ENCODE measurements around the gene RAMACL. TPM values are rescaled to one million over a fixed set of nuclear protein-coding genes. Genes with fewer than 3 reads are reported as not detected.

Gene RAMACL
- total RNA-seq, 1 experiment from 2014 or later: 0.28 TPM

DNA sequence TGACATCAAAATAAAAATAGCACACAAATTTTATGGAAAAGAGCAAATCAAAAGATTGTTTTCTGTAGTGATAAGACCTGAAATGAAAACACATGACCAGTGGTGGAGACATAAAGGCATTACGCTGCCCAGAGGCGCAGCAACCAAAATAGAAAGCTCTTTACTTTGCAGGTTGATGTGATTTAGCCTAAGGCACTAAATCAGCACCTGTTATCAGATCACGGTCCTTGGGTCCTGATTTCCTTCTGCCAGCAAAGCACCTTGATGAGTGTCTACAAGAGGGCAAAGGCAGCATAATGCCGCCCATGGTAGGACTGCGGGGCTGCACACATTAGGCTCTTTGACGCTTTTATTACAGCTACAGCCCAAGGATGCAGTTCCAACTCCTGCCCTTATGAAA lies 19.3 kb upstream of the RAMACL start:
- Histone ChIP-seq H2AK5ac (ENCODE audit: insufficient read length, low read length) (no peak overlapping the region), H4K8ac (replicated peaks; ENCODE audit: insufficient read length, low read depth, low read length) (no peak overlapping the region), H2BK15ac (ENCODE audit: low read depth, low read length) (no peak overlapping the region), H2BK120ac (ENCODE audit: low read depth, low read length, poor library complexity, severe bottlenecking) (no peak overlapping the region), H2AFZ (ENCODE audit: low read length) (no peak overlapping the region), H3K9ac (ENCODE audit: extremely low read depth, insufficient read length, low read length) (no peak overlapping the region), H3K56ac (ENCODE audit: insufficient read length, low read depth, low read length) (no peak overlapping the region), H3K9me3 (ENCODE audit: control insufficient read depth, low read depth, low read length) (no peaks in the 10 kb centered on the region), H3K14ac (ENCODE audit: insufficient read depth, low read length) (no peak overlapping the region), H3T11ph (ENCODE audit: low read length) (no peak overlapping the region), H3K4me2 (ENCODE audit: insufficient read depth, insufficient read length, low read length) (no peak overlapping the region), H3K23ac (ENCODE audit: insufficient read length, low read depth, low read length) (no peak overlapping the region), H3K18ac (ENCODE audit: insufficient read length, low read depth, low read length) (no peak overlapping the region), H4K91ac (ENCODE audit: insufficient read length, low read depth, low read length) (no peak overlapping the region), H3K27me3 (ENCODE audit: insufficient read depth, low read length) (no peaks in the 10 kb centered on the region), H3K79me1 (ENCODE audit: insufficient read depth, low read depth, low read length, poor library complexity, severe bottlenecking) (peaks cover 2% of the 10 kb centered on the region), H4K20me1 (ENCODE audit: control insufficient read depth, insufficient read depth, insufficient read length) (no peaks in the 10 kb centered on the region), H2BK5ac (ENCODE audit: insufficient read length, low read length) (no peak overlapping the region), H3K4ac (ENCODE audit: low read depth, low read length) (no peak overlapping the region), H3K27ac (ENCODE audit: insufficient read length, low read depth, low read length) (no peak overlapping the region), H3K4me1 (ENCODE audit: insufficient read depth, low read length) (peaks cover 1% of the 10 kb centered on the region; the same call in 1 of the 2 replicates), H2BK12ac (ENCODE audit: insufficient read length, low read depth, low read length) (no peak overlapping the region), H3K79me2 (ENCODE audit: insufficient read depth, low read length) (peaks cover 4% of the 10 kb centered on the region; the same call in 1 of the 2 replicates), H2BK20ac (ENCODE audit: low read depth, low read length, poor library complexity, severe bottlenecking) (no peak overlapping the region), H4K5ac (ENCODE audit: insufficient read length, low read depth, low read length) (no peak overlapping the region), H3K23me2 (ENCODE audit: insufficient read length, low read depth, low read length, poor library complexity, severe bottlenecking) (no peaks in the 10 kb centered on the region)
- no peak for DNase-seq
- Mint-ChIP-seq H3K4me3 (no peak overlapping the region), H3K27me3 (ENCODE audit: low read depth) (no peaks in the 10 kb centered on the region), H3K36me3 (ENCODE audit: insufficient read depth in 1 of 3, low read depth in 3 of 3) (peaks cover 0 to 4% (median 0%) of the 10 kb centered on the region in 3 experiments; a peak in 2 of 7 replicates), H3K27ac (no peak overlapping the region), H3K4me1 (peaks cover 19% of the 10 kb centered on the region in 2 experiments), H3K9me3 (no peaks in the 10 kb centered on the region)
- TF ChIP-seq, protein P1, sequence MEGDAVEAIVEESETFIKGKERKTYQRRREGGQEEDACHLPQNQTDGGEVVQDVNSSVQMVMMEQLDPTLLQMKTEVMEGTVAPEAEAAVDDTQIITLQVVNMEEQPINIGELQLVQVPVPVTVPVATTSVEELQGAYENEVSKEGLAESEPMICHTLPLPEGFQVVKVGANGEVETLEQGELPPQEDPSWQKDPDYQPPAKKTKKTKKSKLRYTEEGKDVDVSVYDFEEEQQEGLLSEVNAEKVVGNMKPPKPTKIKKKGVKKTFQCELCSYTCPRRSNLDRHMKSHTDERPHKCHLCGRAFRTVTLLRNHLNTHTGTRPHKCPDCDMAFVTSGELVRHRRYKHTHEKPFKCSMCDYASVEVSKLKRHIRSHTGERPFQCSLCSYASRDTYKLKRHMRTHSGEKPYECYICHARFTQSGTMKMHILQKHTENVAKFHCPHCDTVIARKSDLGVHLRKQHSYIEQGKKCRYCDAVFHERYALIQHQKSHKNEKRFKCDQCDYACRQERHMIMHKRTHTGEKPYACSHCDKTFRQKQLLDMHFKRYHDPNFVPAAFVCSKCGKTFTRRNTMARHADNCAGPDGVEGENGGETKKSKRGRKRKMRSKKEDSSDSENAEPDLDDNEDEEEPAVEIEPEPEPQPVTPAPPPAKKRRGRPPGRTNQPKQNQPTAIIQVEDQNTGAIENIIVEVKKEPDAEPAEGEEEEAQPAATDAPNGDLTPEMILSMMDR (conservative IDR thresholded peaks at IDR 0.05): no peak
- WGBS (ENCODE audit: extremely low coverage, insufficient read length, low lambda C conversion rate): no CpG with 5 or more reads among the region's 6 CpGs

Data from H9 (cell line).